OCI-LY7 (cell line): ENCODE data around the gene MEF2D. TPM values are rescaled to one million over a fixed set of nuclear protein-coding genes. Genes with fewer than 3 reads are reported as not detected.
A peak's percentile ranks its signal among the peaks of the same experiment; 100 is the strongest.

Experiments used
- BruUV-seq: library from RNA; stranded (reverse); fragments of 400-500 nt; replicated peaks from 2 replicates; lab custom pipeline; 2021; lab: Mats Ljungman, UMichigan
- CTCF ChIA-PET: fragments of 300-600 bp; sonication (Branson Sonifier 250); formaldehyde crosslinking; loops from one replicate; lab custom pipeline; 2022; ENCODE audit warnings: antibody characterized with exemption; ENCODE audit not compliant: unreplicated experiment; lab: Charles Lee
- POLR2A ChIA-PET: fragments of 300-600 bp; sonication (Branson Sonifier 250); formaldehyde crosslinking; loops from one replicate; lab custom pipeline; 2022; ENCODE audit warnings: antibody characterized with exemption; lab: Charles Lee
- DNase-seq: peaks from one replicate; pipeline ENCODE4 v3.0.0-alpha.2; 2015; ENCODE audit warnings: low spot score
- H2AFZ ChIP-seq: fragments of 200-600 bp; sonication (generic), shearing (Covaris generic); 2 replicates; pipeline ENCODE4 v1.6.1; 2014; ENCODE audit warnings: mild to moderate bottlenecking, antibody characterized with exemption, low read length, moderate library complexity
- H3K27ac ChIP-seq: fragments of 200-600 bp; sonication (generic); 2 replicates; pipeline ENCODE4 v1.5.1; 2014; ENCODE audit warnings: mixed run types, low read depth, mild to moderate bottlenecking, moderate library complexity, low read length, inconsistent platforms; ENCODE audit not compliant: poor library complexity, severe bottlenecking
- H3K36me3 ChIP-seq: fragments of 200-600 bp; sonication (generic); 2 replicates; pipeline ENCODE4 v1.6.1; 2014; ENCODE audit warnings: mild to moderate bottlenecking, antibody characterized with exemption, low read length, moderate library complexity, mixed read lengths; ENCODE audit not compliant: insufficient read depth
- H3K4me1 ChIP-seq: fragments of 200-600 bp; sonication (generic); 2 replicates; pipeline ENCODE4 v1.5.1; 2014; ENCODE audit warnings: mild to moderate bottlenecking, low read length; ENCODE audit not compliant: insufficient read depth, poor library complexity, severe bottlenecking
- H3K4me2 ChIP-seq: fragments of 200-600 bp; sonication (generic); 2 replicates; pipeline ENCODE4 v1.6.1; 2014; ENCODE audit warnings: mild to moderate bottlenecking, low read length
- H3K4me3 ChIP-seq: fragments of 200-600 bp; sonication (generic); 2 replicates; pipeline ENCODE4 v1.5.1; 2014; ENCODE audit warnings: mild to moderate bottlenecking, low read depth, low read length; ENCODE audit not compliant: poor library complexity, severe bottlenecking
- H3K79me2 ChIP-seq: fragments of 200-600 bp; sonication (generic); 2 replicates; pipeline ENCODE4 v1.6.1; 2016; ENCODE audit warnings: low read depth, mild to moderate bottlenecking, low read length, moderate library complexity, mixed read lengths; ENCODE audit not compliant: insufficient read depth
- H3K9me2 ChIP-seq: fragments of 200-600 bp; sonication (generic); 2 replicates; pipeline ENCODE4 v1.6.1; 2016; ENCODE audit warnings: mild to moderate bottlenecking, low read length, mixed read lengths; ENCODE audit not compliant: insufficient read depth
- H3K9me3 ChIP-seq: fragments of 200-600 bp; sonication (generic); 2 replicates; pipeline ENCODE4 v1.6.1; 2014; ENCODE audit warnings: mild to moderate bottlenecking, mixed run types, low read length, mixed read lengths
- H4K20me1 ChIP-seq: fragments of 200-600 bp; sonication (generic); 2 replicates; pipeline ENCODE4 v1.6.1; 2014; ENCODE audit warnings: mild to moderate bottlenecking, antibody characterized with exemption, low read length, moderate library complexity, mixed read lengths; ENCODE audit not compliant: insufficient read depth
- CTCF ChIP-seq: fragments of 200-600 bp; sonication (generic); conservative IDR thresholded peaks from 2 replicates; pipeline ENCODE4 v1.5.1; 2014; ENCODE audit warnings: mild to moderate bottlenecking, antibody characterized with exemption, low read length, moderate library complexity, mixed read lengths
- EZH2phosphoT487 ChIP-seq: fragments of 200-600 bp; sonication (generic); IDR thresholded peaks from 2 replicates; pipeline ENCODE4 v1.6.1; 2018; ENCODE audit warnings: low read depth, borderline replicate concordance, mild to moderate bottlenecking, mixed run types, antibody characterized with exemption, low read length, moderate library complexity, mixed read lengths
- intact Hi-C: fragments of 100-400 bp; cut with micrococcal nuclease; formaldehyde crosslinking; loops from one replicate; pipeline ENCODE4 v1.10.0; 2022; ENCODE audit not compliant: unreplicated experiment
- total RNA-seq, 2 experiments: library from RNA; depleted of rRNA in 1 of 2; stranded (reverse); fragments of >200 nt in 1 of 2; shearing (Covaris generic) in 1 of 2; gene quantifications; 2 replicates each; pipeline ENCODE4 v1.2.3, GENCODE V29; 2014 to 2022

Gene MEF2D
- total RNA-seq, 2 experiments from 2014 or later, result 42.7 to 92.3 TPM

- no peaks in the 10 kb centered on the region for H3K9me3 ChIP-seq
- H3K4me1 ChIP-seq, result peaks cover 35% of the 10 kb centered on the region
- H3K36me3 ChIP-seq, result peaks cover 21% of the 10 kb centered on the region
- TF ChIP-seq EZH2phosphoT487 (no peak), CTCF (no peak)
- POLR2A ChIA-PET, result interaction anchor here (0.6 to 3.1 kb wide), 11 partner anchors 11 to 1636 kb away, joined by 3 to 17 read pairs (median 4); partner anchors contain the start of gene TTC24
- peak overlapping the region; percentile 67 for H3K4me2 ChIP-seq
- no peaks in the 10 kb centered on the region for H3K79me2 ChIP-seq
- no peak for DNase-seq
- H3K27ac ChIP-seq, result peak overlapping the region; percentile 76
- no peaks in the 10 kb centered on the region for H3K9me2 ChIP-seq
- H2AFZ ChIP-seq, result peak overlapping the region; percentile 86
- intact Hi-C loops, result no loop called here
- BruUV-seq, result no TSS peak
- H4K20me1 ChIP-seq, result no peaks in the 10 kb centered on the region
- CTCF ChIA-PET, result interaction anchor here (0.6 to 0.7 kb wide), 2 partner anchors 16 to 24 kb away, joined by 4 read pairs; partner anchors contain the start of gene MEF2D
- peak overlapping the region; percentile 52 for H3K4me3 ChIP-seq
These were observed 23.4 kb upstream of the MEF2D start for GRCh38 chr1:156523801-156524480.

GRCh38 chr1:156522443-156522970 is 21.9 kb upstream of the MEF2D start:
- Histone ChIP-seq H3K9me2 (no peaks in the 10 kb centered on the region), H2AFZ (no peak overlapping the region), H3K36me3 (peaks cover 6% of the 10 kb centered on the region; the same call in 1 of the 2 replicates), H3K4me3 (no peak overlapping the region), H4K20me1 (no peaks in the 10 kb centered on the region), H3K27ac (no peak overlapping the region), H3K4me1 (peaks cover 28% of the 10 kb centered on the region), H3K4me2 (no peak overlapping the region), H3K9me3 (no peaks in the 10 kb centered on the region), H3K79me2 (no peaks in the 10 kb centered on the region)
- POLR2A ChIA-PET, result interaction anchor here (0.6 to 0.9 kb wide), 2 partner anchors 9 to 21 kb away, joined by 3 to 4 read pairs; no protein-coding TSS in a partner anchor
- CTCF ChIA-PET, result no interaction called here
- DNase-seq, result no peak
- TF ChIP-seq CTCF (no peak), EZH2phosphoT487 (no peak)
- no TSS peak for BruUV-seq
- intact Hi-C loops, result no loop called here

DNA sequence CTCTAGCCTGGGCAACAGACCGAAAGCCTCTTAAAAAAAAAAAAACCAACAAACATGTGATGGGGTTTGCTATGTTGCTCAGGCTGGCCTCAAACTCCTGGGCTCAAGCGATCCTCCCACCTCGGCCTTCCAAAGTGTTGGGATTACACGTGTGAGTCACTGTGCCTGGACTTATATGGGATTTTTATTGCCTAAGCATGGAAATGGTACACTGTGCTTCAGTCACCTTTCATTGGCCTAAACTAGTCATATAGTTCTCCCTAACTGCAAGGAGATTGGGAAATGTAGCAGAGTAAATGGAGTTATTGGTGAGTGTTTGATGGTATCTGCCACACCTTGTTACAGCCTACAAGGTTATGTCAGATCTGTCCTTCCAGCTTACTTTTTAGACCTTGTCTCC is 17.2 kb upstream of the MEF2D start:
- no peaks in the 10 kb centered on the region for H3K4me1 ChIP-seq
- TF ChIP-seq CTCF (no peak), EZH2phosphoT487 (no peak)
- ChIA-PET POLR2A (interaction anchor here (0.7 kb wide), 2 partner anchors 33 to 186 kb away, joined by 3 read pairs; no protein-coding TSS in a partner anchor), CTCF (no interaction called here)
- H3K9me3 ChIP-seq, result no peaks in the 10 kb centered on the region
- no peaks in the 10 kb centered on the region for H3K9me2 ChIP-seq
- no peaks in the 10 kb centered on the region for H3K79me2 ChIP-seq
- H3K4me2 ChIP-seq, result no peak overlapping the region
- no peak overlapping the region for H3K27ac ChIP-seq
- no peaks in the 10 kb centered on the region for H4K20me1 ChIP-seq
- no TSS peak for BruUV-seq
- DNase-seq, result no peak
- no peaks in the 10 kb centered on the region for H3K36me3 ChIP-seq
- H3K4me3 ChIP-seq, result no peak overlapping the region
- intact Hi-C loops, result no loop called here
- no peak overlapping the region for H2AFZ ChIP-seq
